GM12873 (cell line): ENCODE results near the gene NFIB.

Source experiments
- CTCF ChIP-seq: IDR thresholded peaks from 2 replicates; pipeline ENCODE4 v1.5.1; 2012; ENCODE audit warnings: low read depth, mild to moderate bottlenecking, moderate library complexity, low read length, control low read depth; ENCODE audit not compliant: insufficient read depth; ENCODE audit errors: missing control alignments

NFIB gene

DNA sequence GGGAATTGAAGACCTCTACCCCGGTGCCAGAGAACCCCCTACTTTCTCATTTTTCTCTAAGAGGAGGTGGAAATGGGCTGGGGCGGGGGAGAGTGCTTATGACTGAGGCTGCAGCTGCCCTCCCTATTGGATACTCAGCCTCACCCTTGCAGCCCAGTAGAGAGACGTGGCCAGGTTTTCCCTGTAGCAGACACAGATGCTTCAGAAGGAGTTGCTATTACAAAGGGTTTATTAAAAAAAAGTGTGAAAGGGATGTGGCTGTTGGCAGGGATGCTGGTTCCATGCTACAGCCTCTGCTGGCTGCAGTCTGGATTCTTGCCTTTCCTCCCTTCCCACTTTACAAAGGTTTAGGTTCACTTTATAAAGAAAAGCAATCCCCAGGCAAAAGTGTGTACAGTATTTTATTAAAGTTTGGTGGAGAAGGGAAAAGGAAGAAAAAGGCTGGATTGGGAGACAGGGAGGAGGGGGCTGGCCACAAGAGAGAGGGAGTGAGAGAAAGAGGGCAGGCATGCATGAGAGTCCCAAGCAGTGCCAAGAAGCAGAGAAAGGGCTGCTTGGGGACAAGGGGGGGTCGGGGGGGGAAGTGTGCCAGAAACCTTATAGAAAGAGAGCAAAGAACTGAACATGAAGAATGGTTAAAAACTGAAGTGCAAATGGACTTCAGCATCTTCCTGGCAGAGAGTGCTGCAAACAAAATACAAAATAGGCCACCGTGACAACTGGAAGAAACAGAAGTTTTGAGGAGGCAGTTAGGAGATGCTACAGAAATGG lies 29.5 kb upstream of the NFIB start:
- no peak for TF ChIP-seq CTCF

- TF ChIP-seq CTCF, result no peak
Observed at GRCh38 chr9:14342736-14343135, 28.8 kb upstream of the NFIB start.

DNA sequence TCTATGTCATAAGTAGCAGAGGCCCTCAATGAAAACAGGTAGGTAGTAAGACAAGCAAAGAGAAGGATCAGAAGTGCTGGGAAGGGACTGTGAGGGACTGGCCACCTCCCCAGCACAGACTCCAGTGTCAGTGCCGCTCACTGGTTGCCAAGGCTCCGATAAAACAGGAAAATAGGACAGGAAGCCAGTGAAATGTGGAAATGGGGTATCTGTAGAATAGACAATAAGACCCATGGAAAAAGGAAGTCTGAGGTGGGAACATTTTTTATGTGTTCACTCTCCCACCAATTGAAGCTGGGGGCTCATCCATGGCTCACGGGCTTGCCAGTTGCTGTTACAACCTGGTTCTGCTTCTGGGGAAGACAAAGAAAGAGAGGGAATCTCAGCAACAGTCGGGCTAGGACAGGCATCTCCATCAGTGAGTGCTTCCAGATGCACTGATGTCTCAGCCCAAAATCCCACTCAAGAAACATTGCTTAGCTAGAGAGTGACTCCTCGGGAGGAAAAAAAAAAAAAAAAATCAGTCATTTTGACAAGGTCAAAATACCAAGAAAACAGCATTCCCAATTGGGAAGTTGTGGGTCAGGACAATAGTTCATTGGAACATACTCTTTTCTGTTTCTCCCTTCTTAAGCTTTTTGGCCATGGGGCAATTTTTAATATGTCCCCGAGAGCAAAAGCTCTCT lies 27.6 kb upstream of the NFIB start:
- no peak for TF ChIP-seq CTCF

- no peak for TF ChIP-seq CTCF
Observed at GRCh38 chr9:14340994-14341393, 27.1 kb upstream of the NFIB start.

DNA sequence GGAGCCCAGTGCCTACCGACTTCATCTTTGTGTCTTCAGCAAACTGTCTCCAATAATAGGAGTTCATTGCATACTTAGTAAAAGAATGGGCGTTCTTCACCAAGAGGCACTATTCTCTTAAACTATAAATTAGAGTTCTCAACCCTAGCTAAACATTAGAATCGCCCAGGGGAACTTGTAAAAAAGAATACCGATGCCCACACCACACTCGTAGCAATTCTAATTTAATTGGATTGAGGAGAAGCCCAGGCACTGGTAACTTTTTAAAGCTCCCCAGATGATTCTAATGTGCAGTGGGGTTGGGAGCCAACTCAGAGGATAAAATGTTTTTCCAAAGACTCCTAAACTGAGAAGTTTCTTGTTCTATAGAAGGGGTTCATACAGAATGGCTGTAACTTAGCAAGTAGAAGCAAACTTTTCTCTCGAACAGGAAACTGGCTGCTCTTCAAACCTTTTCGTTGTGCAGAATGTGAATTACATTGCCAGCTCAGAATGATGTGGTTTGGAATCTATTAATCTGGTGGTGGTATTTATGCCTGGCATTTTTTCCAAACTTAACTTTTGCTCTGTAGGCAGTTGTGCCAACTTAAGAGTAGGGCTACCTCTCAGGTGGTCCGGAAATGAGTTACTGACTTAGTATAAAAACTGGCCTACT lies 26.4 kb upstream of the NFIB start:
- no peak for TF ChIP-seq CTCF

DNA sequence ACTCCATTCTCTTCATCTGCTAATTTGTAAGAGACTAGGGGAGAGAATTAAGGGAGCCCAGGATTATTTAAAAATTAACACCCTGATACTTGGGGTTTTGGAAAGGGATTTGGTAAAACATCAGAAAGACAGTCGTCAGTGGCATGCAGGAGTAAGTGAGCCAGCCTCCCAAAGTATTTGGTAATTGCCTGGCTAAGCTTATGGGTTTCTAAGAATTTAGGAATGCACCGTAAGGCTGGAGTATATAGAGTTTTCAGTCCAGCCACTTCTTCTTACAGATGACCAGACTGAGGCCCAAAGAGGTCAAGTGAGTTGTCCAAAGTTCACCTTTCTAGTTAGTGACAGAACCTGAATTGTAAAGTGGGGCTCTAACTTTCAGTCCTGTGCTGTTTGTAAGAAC lies 25.8 kb upstream of the NFIB start:
- TF ChIP-seq CTCF, result no peak

- no peak for TF ChIP-seq CTCF
Observed at GRCh38 chr9:14337615-14338014, 23.7 kb upstream of the NFIB start.
